SH-SY5Y (cell line): ENCODE measurements around the gene ZNRF4.

Experiments used
- GATA2 ChIP-seq: IDR thresholded peaks from 2 replicates; pipeline ENCODE4 v1.6.1; 2011; ENCODE audit warnings: mild to moderate bottlenecking, low read depth, low read length
- GATA3 ChIP-seq: IDR thresholded peaks from 2 replicates; pipeline ENCODE4 v1.6.1; 2011; ENCODE audit warnings: low read depth, mild to moderate bottlenecking, low read length, moderate library complexity

The ZNRF4 gene

GRCh38 chr19:5495792-5496191 lies 40.6 kb downstream of the ZNRF4 start:
- TF ChIP-seq GATA2 (no peak), GATA3 (no peak)

- no peak for TF ChIP-seq GATA2
- no peak for TF ChIP-seq GATA3
These were observed 42.1 kb downstream of the ZNRF4 start for GRCh38 chr19:5497297-5497696.

GRCh38 chr19:5498830-5499550 lies 43.8 kb downstream of the ZNRF4 start:
- TF ChIP-seq GATA3 (no peak), GATA2 (no peak)

GRCh38 chr19:5501907-5502306 lies 46.7 kb downstream of the ZNRF4 start:
- TF ChIP-seq GATA2 = no peak
- TF ChIP-seq GATA3 = no peak

GRCh38 chr19:5503598-5503997 lies 48.4 kb downstream of the ZNRF4 start:
- TF ChIP-seq GATA3 = no peak
- no peak for TF ChIP-seq GATA2

GRCh38 chr19:5504114-5504513 lies 48.9 kb downstream of the ZNRF4 start:
- TF ChIP-seq GATA3 = no peak
- no peak for TF ChIP-seq GATA2
